GM12878 (cell line): ENCODE results near the gene AKTIP. TPM values are rescaled to one million over a fixed set of nuclear protein-coding genes. Genes with fewer than 3 reads are reported as not detected.

Experiments used
- ATAC-seq: fragments of 200-7000 bp; cut with Tn5 transposase; 3 replicates; pipeline ENCODE4 v1.9.1; 2020; ENCODE audit warnings: mild to moderate bottlenecking, moderate library complexity
- BruUV-seq: library from RNA; stranded (reverse); fragments of 400-500 nt; replicated peaks from 2 replicates; lab custom pipeline; 2021; lab: Mats Ljungman, UMichigan
- CTCF ChIA-PET: fragments of 300-600 bp; sonication (Branson Sonifier 250); formaldehyde crosslinking; extraction: SDS; loops from one replicate; lab custom pipeline; 2021; ENCODE audit warnings: inconsistent platforms; lab: Yijun Ruan, JAX
- POLR2A ChIA-PET: fragments of 350-600 bp; formaldehyde crosslinking; extraction: SDS; loops from one replicate; lab custom pipeline; 2021; ENCODE audit warnings: inconsistent platforms; lab: Charles Lee
- RAD21 ChIA-PET: fragments of 300-600 bp; sonication (Branson Sonifier 250); formaldehyde crosslinking; loops from one replicate; lab custom pipeline; 2023; ENCODE audit warnings: antibody characterized with exemption; ENCODE audit not compliant: unreplicated experiment; lab: Charles Lee
- SMC1A ChIA-PET: fragments of 300-600 bp; sonication (Branson Sonifier 250); formaldehyde crosslinking; loops from one replicate; lab custom pipeline; 2023; ENCODE audit not compliant: unreplicated experiment, uncharacterized antibody; lab: Charles Lee
- DNase-seq: peaks from one replicate; pipeline ENCODE4 v3.0.0-alpha.2; 2011; ENCODE audit warnings: low read depth, low spot score
- FAIRE-seq: peaks from 3 replicates; lab custom pipeline; 2011; peaks lifted over from hg19 to GRCh38; lab: Jason Lieb, UNC
- H2AFZ ChIP-seq: 2 replicates; pipeline ENCODE4 v1.6.0; 2011; ENCODE audit warnings: low read depth, low read length, control low read depth; ENCODE audit not compliant: control insufficient read depth
- H3K27ac ChIP-seq: 2 replicates; pipeline ENCODE4 v1.5.1; 2011; ENCODE audit warnings: control low read depth; ENCODE audit not compliant: control insufficient read depth, insufficient read depth
- H3K27me3 ChIP-seq, 2 experiments: replicated peaks in 1 of 2; 2 replicates each; pipeline versions ENCODE4 v1.6.0 to v1.6.1; 2011; ENCODE audit warnings: low read length in 1 of 2; ENCODE audit not compliant: control insufficient read depth in 2 of 2, insufficient read depth in 2 of 2
- H3K36me3 ChIP-seq, 2 experiments: 2 replicates each; pipeline ENCODE4 v1.5.1; 2011; ENCODE audit warnings: low read length in 1 of 2; ENCODE audit not compliant: control insufficient read depth in 2 of 2, insufficient read depth in 2 of 2
- H3K4me1 ChIP-seq: 2 replicates; pipeline ENCODE4 v1.6.1; 2011; ENCODE audit warnings: mild to moderate bottlenecking, low read length, moderate library complexity, mixed read lengths; ENCODE audit not compliant: control insufficient read depth, insufficient read depth
- H3K4me2 ChIP-seq: 2 replicates; pipeline ENCODE4 v1.6.0; 2011; ENCODE audit warnings: control low read depth; ENCODE audit not compliant: control insufficient read depth, insufficient read depth
- H3K4me3 ChIP-seq: fragments of 200-600 bp; sonication (generic); 2 replicates; pipeline ENCODE4 v1.5.1; 2016
- H3K79me2 ChIP-seq: 2 replicates; pipeline ENCODE4 v1.6.0; 2011; ENCODE audit warnings: low read length; ENCODE audit not compliant: control insufficient read depth, insufficient read depth
- H3K9ac ChIP-seq: 2 replicates; pipeline ENCODE4 v1.8.0; 2011; ENCODE audit warnings: low read length, control low read depth, mixed read lengths; ENCODE audit not compliant: control insufficient read depth, insufficient read depth
- H3K9me3 ChIP-seq: replicated peaks from 3 replicates; pipeline ENCODE4 v1.5.1; 2011; ENCODE audit warnings: mild to moderate bottlenecking, low read length; ENCODE audit not compliant: control insufficient read depth, insufficient read depth
- H4K20me1 ChIP-seq: 2 replicates; pipeline ENCODE4 v1.6.0; 2011; ENCODE audit not compliant: control insufficient read depth, insufficient read depth
- BCL3 ChIP-seq: IDR thresholded peaks from 2 replicates; pipeline ENCODE4 v1.6.1; 2011; ENCODE audit warnings: borderline replicate concordance, low read depth, mild to moderate bottlenecking, moderate library complexity, low read length; ENCODE audit not compliant: insufficient read depth, poor library complexity, severe bottlenecking
- CBX5 ChIP-seq: sonication (generic); IDR thresholded peaks from 2 replicates; pipeline ENCODE4 v1.6.1; 2016; ENCODE audit warnings: low read depth, moderate library complexity, mild to moderate bottlenecking, inconsistent platforms
- EP300 ChIP-seq, 2 experiments: fragments of 150-350 bp in 1 of 2; IDR thresholded peaks; 2 replicates each; pipeline ENCODE4 v1.6.1; 2011 to 2012; ENCODE audit warnings: low read depth in 2 of 2, low read length in 2 of 2, borderline replicate concordance in 1 of 2, improper control_type of control experiment in 1 of 2, inconsistent platforms in 1 of 2; ENCODE audit not compliant: control insufficient read depth in 1 of 2
- IKZF1 ChIP-seq: fragments of 450-650 bp; conservative IDR thresholded peaks from 2 replicates; pipeline ENCODE4 v1.6.1; 2017; ENCODE audit warnings: antibody characterized with exemption, mild to moderate bottlenecking
- JUND ChIP-seq: IDR thresholded peaks from 2 replicates; pipeline ENCODE4 v1.6.1; 2012; ENCODE audit warnings: low read depth, mild to moderate bottlenecking, low read length, improper control_type of control experiment, moderate library complexity
- KLF5 ChIP-seq: fragments of 450-650 bp; IDR thresholded peaks from 2 replicates; pipeline ENCODE4 v1.6.1; 2014; ENCODE audit warnings: mild to moderate bottlenecking; ENCODE audit not compliant: partially characterized antibody
- LARP7 ChIP-seq: fragments of 450-650 bp; IDR thresholded peaks from 2 replicates; pipeline ENCODE4 v1.6.1; 2017; ENCODE audit warnings: mild to moderate bottlenecking
- NFIC ChIP-seq: IDR thresholded peaks from 2 replicates; pipeline ENCODE4 v1.6.1; 2012; ENCODE audit warnings: low read depth, mild to moderate bottlenecking, inconsistent platforms, low read length, moderate library complexity
- POLR2AphosphoS5 ChIP-seq: IDR thresholded peaks from 2 replicates; pipeline ENCODE4 v1.6.1; 2011; ENCODE audit warnings: mild to moderate bottlenecking, low read length, inconsistent platforms
- RBBP5 ChIP-seq: fragments of 200-600 bp; sonication (generic); conservative IDR thresholded peaks from 2 replicates; pipeline ENCODE4 v1.6.1; 2016
- SMAD5 ChIP-seq: IDR thresholded peaks from 2 replicates; pipeline ENCODE4 v1.6.1; 2016; ENCODE audit warnings: antibody characterized with exemption, low read depth
- SMARCA5 ChIP-seq: fragments of 450-650 bp; IDR thresholded peaks from 2 replicates; pipeline ENCODE4 v1.6.1; 2017; ENCODE audit warnings: mild to moderate bottlenecking
- SRF ChIP-seq, 2 experiments: IDR thresholded peaks; 2 replicates each; pipeline ENCODE4 v1.6.1; 2011; ENCODE audit warnings: low read depth in 2 of 2, low read length in 2 of 2, mild to moderate bottlenecking in 1 of 2, moderate library complexity in 1 of 2
- TAF1 ChIP-seq: IDR thresholded peaks from 2 replicates; pipeline ENCODE4 v1.6.1; 2011; ENCODE audit warnings: mild to moderate bottlenecking, low read depth, low read length, borderline replicate concordance
- WRNIP1 ChIP-seq: IDR thresholded peaks from 2 replicates; pipeline ENCODE4 v1.6.1; 2011; ENCODE audit warnings: low read depth, low read length, improper control_type of control experiment, borderline replicate concordance
- ZNF24 ChIP-seq: fragments of 450-650 bp; IDR thresholded peaks from 2 replicates; pipeline ENCODE4 v1.6.1; 2017; ENCODE audit warnings: antibody characterized with exemption, mild to moderate bottlenecking
- WGBS: methylation state at CpG from one replicate; pipeline ENCODE4 v1.1.6; 2016; ENCODE audit warnings: low lambda C conversion rate; ENCODE audit not compliant: insufficient replicate concordance, insufficient coverage; ENCODE audit errors: missing lambda C conversion rate; 5-methylcytosine and 5-hydroxymethylcytosine counted together
- in situ Hi-C: fragments of 300-500 bp; cut with MboI; formaldehyde crosslinking; loops from 9 replicates; pipeline ENCODE4 v1.14.3; 2018; ENCODE audit warnings: mixed read lengths
- intact Hi-C: fragments of 100-400 bp; cut with micrococcal nuclease; formaldehyde crosslinking; loops from one replicate; pipeline ENCODE4 v1.14.2; 2022; ENCODE audit not compliant: unreplicated experiment
- polyA plus RNA-seq, 11 experiments: library from polyadenylated mRNA; depleted of rRNA in 4 of 11; unstranded in 6 of 11; stranded (reverse) in 5 of 11; fragments of >200 nt; fragmentation: Nextera tagmentation in 4 of 11; fragmentation: Illumina TruSeq in 1 of 11; extraction: Ambion mirVana in 4 of 11; extraction: Trizol in 1 of 11; gene quantifications; 1 replicate in 1 of 11; 2 replicates in 10 of 11; pipeline versions ENCODE4 v1.2.1 to v1.2.3, GENCODE V29; 2011 to 2016; ENCODE audit warnings: inconsistent platforms in 2 of 11, missing spikeins in 2 of 11, low read depth in 1 of 11
- total RNA-seq, 4 experiments: library from RNA; depleted of rRNA in 3 of 4; stranded (reverse); fragments of >200 nt in 3 of 4; fragmentation: Illumina TruSeq in 1 of 4; extraction: Trizol in 1 of 4; gene quantifications; 2 replicates each; pipeline versions ENCODE4 v1.2.1 to v1.2.3, GENCODE V29; 2013 to 2021
- TF ChIP-seq, protein P1 (sequence below): fragments of 450-650 bp; IDR thresholded peaks from 2 replicates; pipeline ENCODE4 v1.6.1; 2017; ENCODE audit warnings: mild to moderate bottlenecking, moderate library complexity

The AKTIP gene
- total and polyA plus RNA-seq, 10 of the 15 experiments (the other 5 are each of a cell fraction or from before 2014, with no cell fraction given) = 11.4 to 22.9 (median 13.6) TPM

DNA sequence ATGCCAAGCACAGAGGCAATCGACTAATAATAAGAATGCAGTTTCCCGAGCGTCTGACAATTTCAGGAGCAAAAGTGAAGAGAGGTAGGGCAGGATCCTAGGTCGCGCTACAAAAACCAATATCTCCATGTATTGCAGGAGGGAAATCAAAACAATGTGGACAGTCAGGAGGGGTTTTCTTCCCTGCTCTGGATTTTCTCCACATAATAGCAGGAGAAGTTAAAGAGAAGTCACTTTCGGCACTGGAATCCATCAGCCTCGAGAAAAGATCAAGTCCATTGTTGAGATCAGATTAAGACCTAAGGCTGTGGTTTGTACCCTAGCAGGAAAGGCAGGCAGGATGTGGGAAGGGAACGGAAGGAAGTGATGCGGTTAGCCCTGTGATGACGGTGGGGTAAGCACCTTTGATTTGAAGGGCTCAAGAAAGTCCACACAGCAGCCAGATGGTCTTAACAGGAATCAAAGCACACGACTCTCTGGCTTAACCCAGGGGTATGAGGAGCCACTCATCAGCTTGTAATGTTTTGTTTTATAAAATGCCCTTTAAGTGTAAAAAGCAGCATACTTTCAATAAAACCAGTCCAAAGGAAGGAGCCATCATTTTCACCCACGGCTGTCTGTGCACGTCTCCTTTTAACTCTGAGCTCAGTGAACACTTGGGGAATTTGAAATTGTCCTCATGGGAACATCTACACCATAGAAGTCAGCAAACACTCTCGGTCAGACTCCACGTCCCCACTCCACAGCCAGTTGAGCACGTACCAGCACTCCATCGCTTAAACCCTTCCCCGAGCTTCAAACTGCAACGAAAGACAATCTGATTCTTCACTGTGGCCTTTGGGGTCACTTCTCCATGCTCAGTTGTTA lies 15.8 kb upstream of the AKTIP start:
- in situ Hi-C loops = loop anchor here (5.0 kb wide), 1 partner anchor 461 kb away; no protein-coding TSS in a partner anchor
- peak; percentile 96 for FAIRE-seq
- TF ChIP-seq WRNIP1 (no peak), POLR2AphosphoS5 (peak; percentile 92), SMARCA5 (no peak), JUND (no peak), RBBP5 (peak; percentile 84; the same call in 1 of the 2 replicates), ZNF24 (peak; percentile 21; the same call in 1 of the 2 replicates), CBX5 (peak; percentile 96; the same call in 1 of the 2 replicates), LARP7 (0 out of 2 replicates have a peak, but pooled peaks have one; percentile 26), SRF (IDR thresholded peaks at IDR 0.05; ENCODE audit: low read depth in 2 of 2, low read length in 2 of 2) (no peak), IKZF1 (peak; percentile 97), KLF5 (peak; percentile 35), EP300 (IDR thresholded peaks at IDR 0.05; ENCODE audit: borderline replicate concordance in 1 of 2, control insufficient read depth in 1 of 2, low read depth in 2 of 2, low read length in 2 of 2) (peak; percentile 82 to 85), SMAD5 (peak; percentile 36; the same call in 1 of the 2 replicates), BCL3 (peak; percentile 36), TAF1 (peak; percentile 40; the same call in 1 of the 2 replicates), NFIC (peak; percentile 98)
- TF ChIP-seq, protein P1, sequence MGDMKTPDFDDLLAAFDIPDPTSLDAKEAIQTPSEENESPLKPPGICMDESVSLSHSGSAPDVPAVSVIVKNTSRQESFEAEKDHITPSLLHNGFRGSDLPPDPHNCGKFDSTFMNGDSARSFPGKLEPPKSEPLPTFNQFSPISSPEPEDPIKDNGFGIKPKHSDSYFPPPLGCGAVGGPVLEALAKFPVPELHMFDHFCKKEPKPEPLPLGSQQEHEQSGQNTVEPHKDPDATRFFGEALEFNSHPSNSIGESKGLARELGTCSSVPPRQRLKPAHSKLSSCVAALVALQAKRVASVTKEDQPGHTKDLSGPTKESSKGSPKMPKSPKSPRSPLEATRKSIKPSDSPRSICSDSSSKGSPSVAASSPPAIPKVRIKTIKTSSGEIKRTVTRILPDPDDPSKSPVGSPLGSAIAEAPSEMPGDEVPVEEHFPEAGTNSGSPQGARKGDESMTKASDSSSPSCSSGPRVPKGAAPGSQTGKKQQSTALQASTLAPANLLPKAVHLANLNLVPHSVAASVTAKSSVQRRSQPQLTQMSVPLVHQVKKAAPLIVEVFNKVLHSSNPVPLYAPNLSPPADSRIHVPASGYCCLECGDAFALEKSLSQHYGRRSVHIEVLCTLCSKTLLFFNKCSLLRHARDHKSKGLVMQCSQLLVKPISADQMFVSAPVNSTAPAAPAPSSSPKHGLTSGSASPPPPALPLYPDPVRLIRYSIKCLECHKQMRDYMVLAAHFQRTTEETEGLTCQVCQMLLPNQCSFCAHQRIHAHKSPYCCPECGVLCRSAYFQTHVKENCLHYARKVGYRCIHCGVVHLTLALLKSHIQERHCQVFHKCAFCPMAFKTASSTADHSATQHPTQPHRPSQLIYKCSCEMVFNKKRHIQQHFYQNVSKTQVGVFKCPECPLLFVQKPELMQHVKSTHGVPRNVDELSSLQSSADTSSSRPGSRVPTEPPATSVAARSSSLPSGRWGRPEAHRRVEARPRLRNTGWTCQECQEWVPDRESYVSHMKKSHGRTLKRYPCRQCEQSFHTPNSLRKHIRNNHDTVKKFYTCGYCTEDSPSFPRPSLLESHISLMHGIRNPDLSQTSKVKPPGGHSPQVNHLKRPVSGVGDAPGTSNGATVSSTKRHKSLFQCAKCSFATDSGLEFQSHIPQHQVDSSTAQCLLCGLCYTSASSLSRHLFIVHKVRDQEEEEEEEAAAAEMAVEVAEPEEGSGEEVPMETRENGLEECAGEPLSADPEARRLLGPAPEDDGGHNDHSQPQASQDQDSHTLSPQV = 0 out of 2 replicates have a peak, but pooled peaks have one; percentile 38

More for the DNA sequence above, 15.8 kb upstream of the AKTIP start:
- intact Hi-C loops = loop anchor here (10.0 kb wide), 1 partner anchor 186 kb away; the partner anchor contains the start of genes FTO and RPGRIP1L
- Histone ChIP-seq H3K36me3 (no peaks in the 10 kb centered on the region), H2AFZ (peak overlapping the region; percentile 78), H3K9me3 (peaks cover 2% of the 10 kb centered on the region; the same call in 1 of the 3 replicates), H3K27ac (peak overlapping the region; percentile 94), H3K4me1 (peaks cover 21% of the 10 kb centered on the region), H3K27me3 (no peaks in the 10 kb centered on the region), H3K4me2 (peak overlapping the region; percentile 72), H3K79me2 (no peaks in the 10 kb centered on the region), H4K20me1 (no peaks in the 10 kb centered on the region), H3K4me3 (peak overlapping the region; percentile 44; the same call in 1 of the 2 replicates), H3K9ac (peak overlapping the region; percentile 66)
- RAD21 ChIA-PET = interaction anchor here (0.7 to 1.6 kb wide), 12 partner anchors 9 to 461 kb away, joined by 3 to 8 read pairs (median 4); no protein-coding TSS in a partner anchor
- CTCF ChIA-PET = interaction anchor here (0.7 to 2.6 kb wide), 6 partner anchors 9 to 464 kb away, joined by 3 to 10 read pairs (median 4); partner anchors contain the start of gene CHD9
- POLR2A ChIA-PET = interaction anchor here (0.6 to 1.8 kb wide), 9 partner anchors 11 to 373 kb away, joined by 3 to 12 read pairs (median 4); partner anchors contain the start of gene AKTIP
- ATAC-seq = peak; percentile 94
- TSS peak; percentile 97 for BruUV-seq
- SMC1A ChIA-PET = interaction anchor here (0.9 to 5.1 kb wide), 7 partner anchors 10 to 61 kb away, joined by 4 to 43 read pairs (median 5); no protein-coding TSS in a partner anchor
- WGBS = 3% methylated on average over 19 of the region's 19 CpGs
- DNase-seq = peak; percentile 97
